ENCODE measurements around the gene IER3. TPM values are rescaled to one million over a fixed set of nuclear protein-coding genes. Genes with fewer than 3 reads are reported as not detected.

IER3 gene
- total and polyA plus RNA-seq, 12 donors: 1.6 to 136 (median 43.1) TPM

- no peaks in the 10 kb centered on the region for H3K9me3 ChIP-seq (replicated peaks in 1 of 3)
- peak overlapping the region in 2 of 5 donors; percentile 51 to 59 for H3K27ac ChIP-seq
- peak in 5 of 7 donors; percentile 46 to 80 (median 69) for DNase-seq
- intact Hi-C loops (cut with DNase I): no loop called here
- 79 to 89% (median 80%) methylated on average over 12 of the region's 12 CpGs for WGBS, 4 donors
- no peaks in the 10 kb centered on the region for H3K27me3 ChIP-seq
- H3K36me3 ChIP-seq (replicated peaks in 1 of 2): peaks cover 0 to 100% of the 10 kb centered on the region in 2 donors
- H3K4me3 ChIP-seq: no peak overlapping the region
- no peak for TF ChIP-seq POLR2A (IDR thresholded peaks at IDR 0.05)
- no peak for TF ChIP-seq CTCF (IDR thresholded peaks at IDR 0.05)
- H3K4me1 ChIP-seq (replicated peaks in 1 of 2): peaks cover 0 to 27% of the 10 kb centered on the region in 2 donors
These were observed 12.0 kb downstream of the IER3 start for GRCh38 chr6:30732237-30732943.

DNA sequence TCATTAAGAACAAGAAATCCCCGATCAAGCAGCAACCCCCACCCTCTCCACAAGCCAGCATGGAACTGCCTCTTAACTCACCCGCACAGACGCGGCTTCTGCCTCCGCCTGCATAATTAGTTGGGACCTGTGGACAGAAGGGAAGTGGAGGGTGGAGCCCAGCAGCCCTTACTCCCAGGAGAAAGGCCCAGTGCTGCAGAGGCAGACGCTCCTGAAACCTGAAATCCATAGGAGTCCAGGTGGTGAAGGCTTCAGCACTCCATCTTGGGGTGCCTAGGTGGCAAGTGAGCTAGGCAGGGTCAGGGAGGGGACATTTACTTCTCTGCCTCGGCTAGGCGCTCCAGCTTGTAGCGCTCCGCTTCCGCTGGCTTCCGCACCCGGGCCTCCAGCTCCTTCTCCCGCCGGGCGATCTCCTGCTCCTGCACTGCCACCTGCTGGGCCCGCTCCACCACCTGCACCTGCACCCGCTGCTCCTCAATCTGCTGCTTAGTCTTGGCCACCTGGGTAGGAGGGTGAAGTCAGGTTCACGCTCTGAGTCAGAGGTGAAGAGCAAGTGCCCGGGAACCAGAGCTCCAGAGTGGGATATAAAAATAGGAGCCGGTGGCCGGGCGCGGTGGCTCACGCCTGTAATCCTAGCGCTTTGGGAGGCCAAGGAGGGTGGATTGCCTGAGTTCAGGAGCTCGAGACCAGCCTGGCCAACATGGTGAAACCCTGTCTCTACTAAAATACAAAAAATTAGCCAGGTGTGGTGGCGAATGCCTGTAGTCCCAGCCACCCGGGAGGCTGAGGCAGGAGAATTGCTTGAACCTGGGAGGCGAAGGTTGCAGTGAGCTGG lies 13.5 kb downstream of the IER3 start:
- Histone ChIP-seq H3K4me3 (no peak overlapping the region), H3K36me3 (replicated peaks in 1 of 2) (peaks cover 0 to 99% of the 10 kb centered on the region in 2 donors), H3K9me3 (replicated peaks in 1 of 3) (no peaks in the 10 kb centered on the region), H3K27me3 (no peaks in the 10 kb centered on the region), H3K27ac (peak overlapping the region in 2 of 5 donors; percentile 44 to 59), H3K4me1 (replicated peaks in 1 of 2) (peaks cover 0 to 23% of the 10 kb centered on the region in 2 donors)
- 49 to 63% (median 51%) methylated on average over 18 to 30 of the region's 30 CpGs for WGBS, 4 donors
- DNase-seq: peak; percentile 64 to 87 (median 70)
- TF ChIP-seq CTCF (IDR thresholded peaks at IDR 0.05) (peak in 5 of 6 experiments; percentile 31 to 59 (median 50)), POLR2A (IDR thresholded peaks at IDR 0.05) (no peak)
- intact Hi-C loops (cut with DNase I): no loop called here

DNA sequence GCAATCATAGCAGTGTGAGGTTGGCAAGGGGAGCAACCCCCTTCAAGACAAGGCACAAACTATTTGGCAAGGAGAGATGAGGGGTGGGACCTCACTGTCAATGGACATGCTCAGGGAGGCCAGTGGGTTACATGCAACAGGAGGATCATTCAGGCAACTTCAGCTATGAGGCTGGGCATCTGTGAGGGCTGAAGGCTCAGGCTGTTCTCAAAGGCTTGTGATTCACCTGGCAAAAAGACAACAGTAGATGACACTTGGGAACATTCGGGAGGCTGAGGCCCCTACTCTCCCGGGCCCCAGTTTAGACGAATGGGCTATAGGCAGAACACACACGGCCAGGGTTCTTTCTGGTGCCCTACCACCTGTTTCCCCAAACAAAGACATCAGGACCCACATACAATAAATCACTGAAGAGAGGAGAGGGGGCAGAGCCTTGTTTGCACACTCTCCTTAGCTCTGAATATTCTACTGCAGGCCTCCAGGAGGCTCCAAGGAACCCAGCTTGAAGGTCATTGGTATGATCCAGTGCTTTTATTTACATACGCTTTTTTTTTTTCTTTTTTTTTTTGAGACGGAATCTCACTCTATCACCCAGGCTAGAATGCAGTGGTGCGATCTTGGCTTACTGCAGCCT lies 16.3 kb downstream of the IER3 start:
- H3K4me1 ChIP-seq (replicated peaks in 1 of 2): peaks cover 0 to 45% of the 10 kb centered on the region in 2 donors
- no peak overlapping the region for H3K4me3 ChIP-seq
- no peaks in the 10 kb centered on the region for H3K27me3 ChIP-seq
- TF ChIP-seq CTCF (IDR thresholded peaks at IDR 0.05): peak in 3 of 6 experiments; percentile 23 to 33 (median 33)
- no peak for TF ChIP-seq POLR2A (IDR thresholded peaks at IDR 0.05)
- intact Hi-C loops (cut with DNase I): no loop called here
- WGBS, 4 donors: 29 to 41% (median 33%) methylated on average over 7 of the region's 7 CpGs
- peak overlapping the region in 3 of 5 donors; percentile 35 to 81 (median 60) for H3K27ac ChIP-seq
- peak in 5 of 7 donors; percentile 45 to 64 (median 50) for DNase-seq
- peaks cover 0 to 99% of the 10 kb centered on the region in 2 donors for H3K36me3 ChIP-seq (replicated peaks in 1 of 2)
- no peaks in the 10 kb centered on the region for H3K9me3 ChIP-seq (replicated peaks in 1 of 3)
